Activated CD4-positive, alpha-beta T cell treated with anti-CD3 and anti-CD28 coated beads, Interleukin-2, amount 50 U/mL, for 1 hour (primary cell): ENCODE measurements around the gene C10orf67.

Experiments used
- DNase-seq: peaks from one replicate; pipeline ENCODE4 v3.0.0-alpha.2; 2020

Gene C10orf67

DNA sequence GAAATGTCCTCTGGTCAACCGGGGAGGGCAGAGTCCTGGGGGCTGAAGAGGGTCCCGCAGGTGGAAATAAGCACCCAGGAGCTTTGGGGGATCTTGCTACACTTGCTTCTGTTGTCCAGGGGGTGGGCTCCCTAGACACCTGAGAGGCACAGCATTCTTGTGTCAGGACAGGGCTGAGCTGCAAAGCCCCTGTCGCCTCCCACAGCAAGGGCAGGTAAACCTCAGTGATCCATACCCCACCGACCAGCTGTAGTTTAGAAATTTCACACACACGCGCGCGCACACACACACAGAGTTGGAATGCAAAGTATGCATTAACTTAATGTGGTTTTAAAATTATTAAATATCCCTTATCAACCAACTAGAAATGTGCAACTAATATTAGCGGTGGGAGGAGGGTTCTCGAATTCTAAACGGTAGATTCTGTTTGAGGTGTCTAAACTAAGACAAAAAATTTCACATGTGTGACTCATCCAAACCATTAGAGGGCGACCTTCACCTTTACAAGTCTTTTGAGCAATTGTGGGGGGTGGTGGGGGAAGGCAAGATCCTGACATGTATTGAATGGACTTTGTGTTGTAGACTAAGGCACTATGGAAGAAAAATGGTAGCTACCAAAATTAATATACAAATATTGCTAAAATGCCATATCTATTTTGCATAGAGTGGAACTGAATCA, 186.8 kb downstream of the C10orf67 start:
- no peak for DNase-seq

DNA sequence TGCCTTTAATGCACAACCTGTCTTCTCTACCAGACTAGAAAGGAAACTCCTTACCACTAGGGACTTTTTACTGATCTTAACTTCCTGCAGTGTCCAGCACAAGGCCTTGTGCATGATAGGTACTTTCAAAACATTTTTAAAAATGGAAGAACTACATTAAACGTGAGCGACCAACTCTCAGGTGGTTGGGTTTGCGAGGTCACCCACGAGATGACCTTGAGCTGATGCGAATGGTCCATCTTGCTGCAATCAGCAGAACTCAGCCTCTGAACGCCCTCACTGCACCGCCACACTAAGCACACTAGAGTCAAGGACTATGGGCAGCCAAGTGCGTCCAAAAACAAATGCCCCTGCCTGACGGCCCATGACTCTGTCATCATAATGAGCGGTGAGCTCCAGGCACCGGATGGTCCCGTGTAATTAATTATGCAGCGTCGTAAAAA, 187.3 kb downstream of the C10orf67 start:
- DNase-seq: no peak

DNA sequence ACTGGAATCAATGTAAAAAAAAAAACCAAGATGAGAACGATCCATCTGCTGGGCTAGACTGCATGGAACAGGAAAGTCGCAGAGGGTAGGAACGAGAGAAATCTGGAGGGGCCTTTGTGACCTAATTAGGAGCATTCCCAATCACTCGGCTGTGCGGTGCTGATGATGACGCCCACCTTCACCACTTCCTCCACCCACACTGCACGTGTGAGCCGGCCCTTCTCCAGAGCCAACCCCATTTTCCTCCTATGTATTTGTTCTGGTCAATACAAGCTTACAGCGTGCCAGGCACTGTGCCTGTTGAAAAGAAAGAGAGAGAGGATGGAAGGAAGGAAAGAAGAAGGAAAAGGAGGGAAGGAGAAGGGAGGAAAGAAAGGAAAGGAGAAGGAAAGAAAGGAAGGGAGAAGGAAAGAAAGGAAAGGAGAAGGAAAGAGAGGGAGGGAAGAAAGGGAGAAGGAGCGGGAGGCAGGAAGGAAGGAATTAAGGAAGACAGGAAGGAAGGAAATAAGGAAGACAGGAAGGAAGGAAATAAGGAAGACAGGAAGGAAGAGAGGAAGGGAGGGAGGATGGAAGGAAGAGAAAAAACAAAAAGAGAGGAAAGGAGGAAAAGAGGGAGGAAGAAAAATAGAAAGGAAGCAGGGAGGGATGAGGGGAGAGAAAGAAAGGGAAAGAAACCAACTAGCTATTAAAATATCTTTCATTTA, 188.0 kb downstream of the C10orf67 start:
- DNase-seq: no peak

DNA sequence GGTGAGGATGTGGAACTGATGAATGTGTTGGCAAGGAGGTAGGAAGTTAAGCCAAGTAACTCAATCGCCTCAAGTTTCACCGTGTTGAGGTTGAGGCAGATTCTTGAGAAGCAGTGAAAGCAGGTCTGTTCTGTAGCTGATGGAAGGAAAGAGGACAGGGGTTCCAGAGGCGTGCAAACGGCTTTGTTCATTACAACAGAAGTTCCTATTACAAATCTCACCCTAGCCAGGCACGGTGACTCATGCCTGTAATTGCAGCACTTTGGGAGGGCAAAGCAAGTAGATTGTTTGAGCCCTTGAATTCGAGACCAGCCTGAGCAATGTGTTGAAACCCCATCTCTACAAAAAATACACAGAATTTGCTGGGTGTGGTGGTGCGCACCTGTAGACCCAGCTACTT, 189.4 kb downstream of the C10orf67 start:
- no peak for DNase-seq
